HepG2 (cell line): ENCODE data around the gene SMIM14.

Source experiments
- KLF13 ChIP-seq: sonication (generic); formaldehyde crosslinking; IDR thresholded peaks from 2 replicates; pipeline ENCODE4 v1.4.0; 2020; ENCODE audit warnings: mild to moderate bottlenecking, missing genetic modification reagents
- LCORL ChIP-seq, 2 experiments: fragments of 450-650 bp in 1 of 2; sonication (generic) in 1 of 2; formaldehyde crosslinking in 1 of 2; IDR thresholded peaks; 2 replicates each; pipeline versions ENCODE4 v1.5.0 to v1.6.1; 2017 to 2020; ENCODE audit warnings: antibody characterized with exemption in 1 of 2, missing genetic modification reagents in 1 of 2
- MAZ ChIP-seq, 2 experiments: sonication (generic) in 1 of 2; formaldehyde crosslinking in 1 of 2; IDR thresholded peaks; 2 replicates each; pipeline versions ENCODE4 v1.5.0 to v1.6.1; 2012 to 2020; ENCODE audit warnings: low read depth in 2 of 2, mild to moderate bottlenecking in 2 of 2, borderline replicate concordance in 1 of 2, improper control_type of control experiment in 1 of 2, low read length in 1 of 2, missing genetic modification reagents in 1 of 2, moderate library complexity in 1 of 2
- TF ChIP-seq, protein P1 (sequence below): sonication (generic); formaldehyde crosslinking; IDR thresholded peaks from 2 replicates; pipeline ENCODE4 v1.5.0; 2020; ENCODE audit warnings: mild to moderate bottlenecking, missing genetic modification reagents, moderate library complexity
- TF ChIP-seq, protein P2 (sequence below): sonication (generic); formaldehyde crosslinking; conservative IDR thresholded peaks from 2 replicates; pipeline ENCODE4 v1.8.1; 2023; ENCODE audit warnings: missing genetic modification reagents

DNA sequence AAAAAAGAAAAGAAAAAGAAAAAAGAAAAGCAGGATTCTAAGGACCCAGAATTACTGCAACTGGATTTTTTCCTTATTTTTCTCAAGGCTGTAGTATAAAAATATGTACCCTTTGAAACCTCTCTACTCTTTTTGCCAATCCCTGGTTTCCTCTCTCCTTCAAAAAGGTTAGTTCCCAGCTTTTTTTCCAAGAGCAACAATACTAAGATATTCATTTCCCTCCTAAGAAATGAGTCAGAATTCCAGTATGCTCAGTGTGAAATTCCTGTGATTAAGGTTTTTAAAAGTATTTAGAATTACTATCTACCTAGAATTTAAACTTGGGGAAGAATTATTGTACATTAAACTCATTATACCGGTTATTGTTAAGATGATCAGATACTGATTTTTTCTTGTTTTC, 22.0 kb downstream of the SMIM14 start:
- TF ChIP-seq, protein P1, sequence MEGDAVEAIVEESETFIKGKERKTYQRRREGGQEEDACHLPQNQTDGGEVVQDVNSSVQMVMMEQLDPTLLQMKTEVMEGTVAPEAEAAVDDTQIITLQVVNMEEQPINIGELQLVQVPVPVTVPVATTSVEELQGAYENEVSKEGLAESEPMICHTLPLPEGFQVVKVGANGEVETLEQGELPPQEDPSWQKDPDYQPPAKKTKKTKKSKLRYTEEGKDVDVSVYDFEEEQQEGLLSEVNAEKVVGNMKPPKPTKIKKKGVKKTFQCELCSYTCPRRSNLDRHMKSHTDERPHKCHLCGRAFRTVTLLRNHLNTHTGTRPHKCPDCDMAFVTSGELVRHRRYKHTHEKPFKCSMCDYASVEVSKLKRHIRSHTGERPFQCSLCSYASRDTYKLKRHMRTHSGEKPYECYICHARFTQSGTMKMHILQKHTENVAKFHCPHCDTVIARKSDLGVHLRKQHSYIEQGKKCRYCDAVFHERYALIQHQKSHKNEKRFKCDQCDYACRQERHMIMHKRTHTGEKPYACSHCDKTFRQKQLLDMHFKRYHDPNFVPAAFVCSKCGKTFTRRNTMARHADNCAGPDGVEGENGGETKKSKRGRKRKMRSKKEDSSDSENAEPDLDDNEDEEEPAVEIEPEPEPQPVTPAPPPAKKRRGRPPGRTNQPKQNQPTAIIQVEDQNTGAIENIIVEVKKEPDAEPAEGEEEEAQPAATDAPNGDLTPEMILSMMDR (CRISPR knock-in tag): no peak
- TF ChIP-seq, protein P2, sequence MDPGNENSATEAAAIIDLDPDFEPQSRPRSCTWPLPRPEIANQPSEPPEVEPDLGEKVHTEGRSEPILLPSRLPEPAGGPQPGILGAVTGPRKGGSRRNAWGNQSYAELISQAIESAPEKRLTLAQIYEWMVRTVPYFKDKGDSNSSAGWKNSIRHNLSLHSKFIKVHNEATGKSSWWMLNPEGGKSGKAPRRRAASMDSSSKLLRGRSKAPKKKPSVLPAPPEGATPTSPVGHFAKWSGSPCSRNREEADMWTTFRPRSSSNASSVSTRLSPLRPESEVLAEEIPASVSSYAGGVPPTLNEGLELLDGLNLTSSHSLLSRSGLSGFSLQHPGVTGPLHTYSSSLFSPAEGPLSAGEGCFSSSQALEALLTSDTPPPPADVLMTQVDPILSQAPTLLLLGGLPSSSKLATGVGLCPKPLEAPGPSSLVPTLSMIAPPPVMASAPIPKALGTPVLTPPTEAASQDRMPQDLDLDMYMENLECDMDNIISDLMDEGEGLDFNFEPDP (CRISPR knock-in tag): no peak
- TF ChIP-seq MAZ (IDR thresholded peaks at IDR 0.05; ENCODE audit: borderline replicate concordance, low read depth, low read length) (no peak), MAZ (CRISPR knock-in tag; IDR thresholded peaks at IDR 0.05; ENCODE audit: low read depth) (no peak), LCORL (IDR thresholded peaks at IDR 0.05) (no peak), LCORL (CRISPR knock-in tag; IDR thresholded peaks at IDR 0.05) (no peak), KLF13 (no peak)
